ENCODE measurements around the gene PTPRH.
"Not testable (repeated sequence)": the region's sequence is repeated elsewhere in the genome, so short reads cannot be mapped to it uniquely, and the experiment has no call there.

DNA sequence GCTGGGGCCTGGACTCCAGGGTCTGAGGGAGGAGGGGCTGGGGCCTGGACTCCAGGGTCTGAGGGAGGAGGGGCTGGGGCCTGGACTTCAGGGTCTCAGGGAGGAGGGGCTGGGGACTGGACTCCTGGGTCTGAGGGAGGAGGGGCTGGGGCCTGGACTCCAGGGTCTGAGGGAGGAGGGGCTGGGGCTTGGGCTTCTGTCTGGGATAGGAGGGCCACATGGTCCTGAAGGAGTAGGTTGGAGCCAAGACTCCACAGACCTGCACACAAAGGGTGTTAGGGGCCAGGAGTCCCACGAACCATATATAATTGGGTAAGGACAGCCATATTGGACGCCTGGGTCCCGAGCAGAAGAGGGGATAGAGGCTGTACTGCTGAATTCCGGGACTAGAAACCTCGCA is 53.5 kb downstream of the PTPRH start:
- TF ChIP-seq, protein P1, sequence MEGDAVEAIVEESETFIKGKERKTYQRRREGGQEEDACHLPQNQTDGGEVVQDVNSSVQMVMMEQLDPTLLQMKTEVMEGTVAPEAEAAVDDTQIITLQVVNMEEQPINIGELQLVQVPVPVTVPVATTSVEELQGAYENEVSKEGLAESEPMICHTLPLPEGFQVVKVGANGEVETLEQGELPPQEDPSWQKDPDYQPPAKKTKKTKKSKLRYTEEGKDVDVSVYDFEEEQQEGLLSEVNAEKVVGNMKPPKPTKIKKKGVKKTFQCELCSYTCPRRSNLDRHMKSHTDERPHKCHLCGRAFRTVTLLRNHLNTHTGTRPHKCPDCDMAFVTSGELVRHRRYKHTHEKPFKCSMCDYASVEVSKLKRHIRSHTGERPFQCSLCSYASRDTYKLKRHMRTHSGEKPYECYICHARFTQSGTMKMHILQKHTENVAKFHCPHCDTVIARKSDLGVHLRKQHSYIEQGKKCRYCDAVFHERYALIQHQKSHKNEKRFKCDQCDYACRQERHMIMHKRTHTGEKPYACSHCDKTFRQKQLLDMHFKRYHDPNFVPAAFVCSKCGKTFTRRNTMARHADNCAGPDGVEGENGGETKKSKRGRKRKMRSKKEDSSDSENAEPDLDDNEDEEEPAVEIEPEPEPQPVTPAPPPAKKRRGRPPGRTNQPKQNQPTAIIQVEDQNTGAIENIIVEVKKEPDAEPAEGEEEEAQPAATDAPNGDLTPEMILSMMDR (IDR thresholded peaks at IDR 0.05): not testable (repeated sequence)
- not testable (repeated sequence) for TF ChIP-seq POLR2A (IDR thresholded peaks at IDR 0.05; ENCODE audit: low read depth)
